ENCODE data around the gene UBE2F.
"Not testable (repeated sequence)": the region's sequence is repeated elsewhere in the genome, so short reads cannot be mapped to it uniquely, and the experiment has no call there.

UBE2F gene

DNA sequence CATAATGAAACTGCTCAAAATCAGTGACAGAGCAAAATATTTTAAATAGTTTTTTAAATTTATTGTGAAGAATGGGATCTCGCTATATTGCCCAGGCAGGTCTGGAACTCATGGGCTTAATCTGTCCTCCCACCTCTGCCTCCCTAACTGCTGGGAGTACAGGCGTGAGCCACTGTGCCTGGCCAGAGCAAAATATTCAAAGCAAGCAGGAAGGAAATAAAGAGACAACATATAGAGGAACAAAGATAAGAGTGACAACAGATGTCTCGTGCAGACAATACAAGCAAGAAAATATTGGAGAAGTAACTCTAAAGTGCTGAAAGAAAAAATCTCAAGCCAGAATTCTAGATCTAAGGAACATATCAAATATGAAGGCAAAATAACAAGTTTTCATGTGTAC is 89.0 kb downstream of the UBE2F start:
- no peak for DNase-seq

- not testable (repeated sequence) for DNase-seq
These were observed 91.1 kb downstream of the UBE2F start for GRCh38 chr2:238057696-238058575.

DNA sequence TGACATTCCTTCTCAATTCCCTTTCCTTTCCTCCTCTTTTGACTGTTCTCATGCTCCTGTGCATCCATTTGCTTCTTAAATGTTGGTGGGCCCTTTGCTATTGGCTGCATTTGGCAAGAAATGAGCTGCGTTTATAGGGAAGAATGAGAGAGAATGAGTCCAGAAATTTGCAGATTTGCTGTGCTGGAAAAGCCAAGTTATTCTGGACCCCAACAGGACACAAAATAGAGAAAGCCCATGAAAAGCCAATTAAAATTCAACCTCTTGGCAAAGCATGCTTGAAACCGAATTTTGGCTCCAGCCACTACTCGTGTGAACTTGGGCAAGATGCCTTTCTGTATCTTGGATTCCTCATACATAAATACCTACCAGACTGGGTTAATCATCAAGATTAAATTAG is 92.7 kb downstream of the UBE2F start:
- no peak for DNase-seq

- peak; percentile 7 for DNase-seq
These were observed 93.3 kb downstream of the UBE2F start for GRCh38 chr2:238060096-238060541.

DNA sequence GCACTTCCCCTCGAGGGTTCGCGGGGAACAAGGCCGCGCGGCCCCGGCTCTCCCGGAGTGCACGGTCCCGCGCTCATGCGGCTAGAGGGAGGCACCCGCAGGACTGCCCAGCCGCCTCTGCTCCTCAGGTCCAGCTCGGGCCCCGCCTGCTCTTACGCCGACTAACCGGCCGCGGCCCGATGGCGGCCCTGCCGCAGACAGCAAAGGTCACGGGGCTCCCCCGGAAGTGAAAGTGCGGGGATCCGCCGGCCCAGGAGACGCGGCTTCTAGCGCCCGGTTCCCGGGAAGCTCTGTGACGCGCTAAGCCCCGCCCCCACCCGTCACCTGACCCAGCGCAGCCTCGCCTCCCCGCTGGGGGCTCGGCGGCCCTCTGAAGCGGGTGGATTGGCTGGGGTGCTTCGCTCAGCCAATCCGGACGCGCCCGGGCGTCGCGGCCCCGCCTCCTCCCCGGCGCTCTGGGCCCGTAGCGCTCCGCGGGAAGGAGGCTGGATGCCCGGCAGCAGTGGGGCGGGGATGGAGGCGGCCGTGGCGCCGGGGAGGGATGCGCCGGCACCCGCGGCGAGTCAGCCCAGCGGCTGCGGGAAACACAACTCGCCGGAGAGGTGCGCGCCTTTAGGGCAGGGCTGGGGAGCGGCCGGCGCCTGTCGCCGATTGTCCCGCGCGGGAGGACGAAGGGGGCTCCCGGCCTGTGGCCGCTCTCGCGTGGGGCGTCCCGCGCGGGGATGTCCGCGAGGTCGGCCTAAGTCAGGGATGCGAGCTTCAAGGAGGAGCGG is 93.9 kb downstream of the UBE2F start, which contains the start of gene SCLY:
Gene SCLY, plus strand, starts transcription at position 460 of the 773 bp plus-strand sequence. Its CDS starts 54 bp downstream, at position 514.
- peak; percentile 98 for DNase-seq

DNA sequence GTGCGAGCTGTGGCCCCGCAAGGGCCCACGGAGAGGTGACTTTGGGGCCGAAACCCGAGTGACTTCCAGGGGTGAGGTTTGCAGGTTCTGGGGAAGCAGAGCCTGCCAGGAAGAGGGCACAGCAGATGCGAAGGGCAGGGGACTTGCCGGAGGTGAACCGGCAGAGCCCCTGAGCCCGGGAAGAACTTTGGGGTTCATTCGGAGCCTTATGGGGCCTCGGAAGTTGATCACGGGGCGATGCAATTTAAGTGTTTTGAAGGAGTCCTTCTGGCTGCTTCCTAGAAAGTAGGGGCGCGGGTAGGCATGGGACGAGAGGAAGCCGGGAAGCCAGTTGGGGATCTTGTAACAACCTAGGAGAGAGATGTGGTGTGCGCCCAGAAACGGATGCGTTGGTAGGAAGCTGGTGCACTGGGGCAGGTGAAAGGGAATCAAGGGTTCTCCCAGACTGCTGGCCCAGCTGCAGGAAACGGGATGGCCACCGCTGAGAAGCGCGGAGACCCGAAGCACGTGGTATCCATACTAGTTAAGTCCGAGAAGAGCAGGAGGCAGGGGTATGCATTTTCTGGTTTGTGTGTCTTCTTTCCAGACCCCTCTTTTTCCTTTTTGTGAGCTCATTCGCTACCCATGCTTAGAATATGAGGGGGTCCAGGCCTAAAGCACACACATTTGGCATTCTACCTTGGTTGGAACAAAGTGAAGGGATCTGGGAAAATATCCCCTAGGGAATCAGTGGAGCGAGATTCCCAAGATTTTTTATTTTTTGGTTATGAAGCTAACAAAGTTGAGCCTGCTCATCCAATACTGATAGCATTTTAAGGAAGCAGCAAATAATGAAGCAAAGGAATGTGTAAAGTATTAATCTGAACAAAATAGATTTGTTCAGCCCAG is 94.7 kb downstream of the UBE2F start:
- DNase-seq = peak; percentile 32

DNA sequence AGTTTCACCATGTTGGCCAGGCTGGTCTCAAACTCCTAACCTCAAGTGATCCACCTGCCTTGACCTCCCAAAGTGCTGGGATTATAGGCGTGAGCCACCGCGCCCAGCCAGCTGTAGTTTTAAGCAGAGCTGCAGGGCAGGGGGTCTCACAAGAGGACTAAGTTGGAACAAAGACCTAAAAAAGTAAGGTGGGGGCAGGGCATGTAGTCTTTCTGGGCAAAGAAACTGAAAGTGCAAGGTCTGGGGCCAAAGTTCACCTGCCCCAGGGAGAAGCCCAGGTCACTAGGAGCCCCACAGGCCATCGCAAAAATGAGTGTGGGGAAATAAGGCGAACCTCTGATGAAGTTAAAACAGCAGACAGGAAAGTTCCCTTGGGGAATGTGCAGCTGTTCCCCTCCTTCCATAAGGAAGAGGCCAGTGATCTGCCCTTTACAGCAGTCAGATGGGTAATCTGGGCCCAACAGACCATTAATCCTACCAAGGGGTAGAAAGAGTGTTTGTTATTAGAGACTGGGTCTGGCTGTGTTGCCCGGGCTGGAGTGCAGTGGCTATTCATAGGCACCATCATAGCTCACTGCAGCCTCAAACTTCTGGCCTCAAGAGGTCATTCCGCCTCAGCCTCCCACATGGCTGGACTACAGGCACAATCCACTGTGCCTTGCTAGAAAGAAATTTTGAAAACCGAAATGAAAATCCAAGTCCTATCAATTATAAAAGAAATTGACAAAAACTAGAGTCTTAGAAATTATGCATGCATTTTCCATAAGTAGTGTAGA is 96.8 kb downstream of the UBE2F start:
- DNase-seq = no peak

DNA sequence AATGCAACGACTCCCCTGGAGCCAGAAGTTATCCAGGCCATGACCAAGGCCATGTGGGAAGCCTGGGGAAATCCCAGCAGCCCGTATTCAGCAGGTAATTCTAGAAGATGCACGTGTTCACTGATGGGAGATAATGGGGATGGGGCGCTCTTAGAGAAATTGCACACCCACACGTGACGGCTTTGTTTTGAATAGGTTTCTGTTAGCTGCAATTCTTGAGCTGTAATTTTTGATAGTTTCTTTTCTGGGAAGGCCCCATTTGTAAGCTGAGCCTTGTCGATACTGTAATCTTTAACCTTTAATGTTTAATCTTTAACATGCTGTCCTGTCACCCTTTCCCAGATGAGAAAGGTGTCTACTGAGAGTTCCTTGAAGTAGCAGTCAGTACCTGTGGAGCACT is 97.6 kb downstream of the UBE2F start:
- no peak for DNase-seq

DNA sequence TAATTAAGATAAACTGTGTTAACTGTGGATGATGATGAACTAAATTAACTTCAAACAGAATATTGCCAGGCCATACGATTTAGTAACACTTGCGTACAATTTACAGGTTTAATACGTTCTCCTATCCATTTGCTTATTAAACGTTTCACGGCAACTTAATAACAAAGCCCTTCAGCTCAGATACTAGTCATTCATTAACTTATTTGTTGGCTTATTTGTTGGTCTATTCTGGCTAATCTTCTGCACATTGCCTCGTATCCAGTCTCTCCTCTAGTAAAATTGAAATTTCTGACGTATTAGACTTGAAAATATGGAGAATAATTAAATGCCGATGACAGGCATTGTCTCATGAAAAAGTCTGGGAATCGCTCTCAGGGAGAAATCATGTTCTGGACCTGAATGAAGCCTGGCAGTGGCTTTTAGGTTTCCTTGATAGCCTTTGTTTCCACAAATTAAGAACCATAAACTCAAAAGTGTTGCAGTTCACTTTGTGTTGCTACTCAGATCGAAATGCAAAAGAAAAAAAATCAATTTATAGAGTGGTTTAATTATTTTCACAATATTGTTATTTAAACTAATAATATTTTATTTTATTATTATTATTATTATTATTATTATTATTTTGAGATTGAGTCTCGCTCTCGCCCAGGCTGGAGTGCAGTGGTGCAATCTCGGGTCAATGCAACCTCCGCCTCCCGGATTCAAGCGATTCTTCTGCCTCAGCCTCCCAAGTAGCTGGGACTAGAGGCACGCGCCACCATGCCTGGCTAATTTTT is 98.4 kb downstream of the UBE2F start:
- DNase-seq = no peak

GRCh38 chr2:238066218-238066617 is 99.4 kb downstream of the UBE2F start:
- no peak for DNase-seq

DNA sequence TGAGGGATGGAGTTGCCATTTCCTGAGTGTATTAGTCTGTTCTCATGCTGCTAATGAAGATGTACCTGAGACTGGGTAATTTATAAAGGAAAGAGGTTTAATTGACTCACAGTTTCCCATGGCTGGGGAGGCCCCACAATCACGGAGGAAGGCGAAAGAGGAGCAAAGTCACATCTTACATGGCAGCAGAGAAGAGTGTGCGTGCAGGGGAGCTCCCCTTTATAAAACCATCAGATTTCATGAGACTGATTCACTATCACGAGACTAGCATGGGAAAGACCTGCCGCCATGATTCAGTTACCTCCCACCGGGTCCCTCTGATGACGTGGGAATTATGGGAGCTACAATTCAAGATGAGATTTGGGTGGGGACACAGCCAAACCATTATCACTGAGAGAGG is 99.9 kb downstream of the UBE2F start:
- DNase-seq = not testable (repeated sequence)

- DNase-seq = no peak
These were observed 101.1 kb downstream of the UBE2F start for GRCh38 chr2:238067939-238068338.

GRCh38 chr2:238069021-238069709 is 102.4 kb downstream of the UBE2F start:
- no peak for DNase-seq

GRCh38 chr2:238069877-238070276 is 103.1 kb downstream of the UBE2F start:
- DNase-seq = no peak

DNA sequence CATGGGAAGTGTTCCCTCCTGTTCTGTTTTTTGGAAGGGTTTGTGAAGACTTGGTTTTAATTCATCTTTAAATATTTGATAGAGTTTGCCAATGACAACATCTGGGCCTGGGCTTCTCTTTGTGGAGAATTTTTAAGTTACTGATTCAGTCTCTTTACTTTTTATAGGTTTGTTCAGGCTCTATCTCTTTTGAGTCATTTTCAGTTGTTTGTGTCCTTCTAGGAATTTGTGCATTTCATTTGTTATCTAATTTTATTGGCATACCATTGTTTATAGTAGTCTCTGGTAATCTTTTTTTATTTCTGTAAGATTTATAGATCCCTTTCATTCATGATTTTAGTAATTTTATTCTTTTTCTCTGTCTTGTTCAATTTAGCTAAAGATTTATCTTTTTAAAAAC is 108.6 kb downstream of the UBE2F start:
- no peak for DNase-seq

GRCh38 chr2:238077292-238077691 is 110.5 kb downstream of the UBE2F start:
- DNase-seq = peak; percentile 71

- no peak for DNase-seq
These were observed 113.1 kb downstream of the UBE2F start for GRCh38 chr2:238079874-238080327.

DNA sequence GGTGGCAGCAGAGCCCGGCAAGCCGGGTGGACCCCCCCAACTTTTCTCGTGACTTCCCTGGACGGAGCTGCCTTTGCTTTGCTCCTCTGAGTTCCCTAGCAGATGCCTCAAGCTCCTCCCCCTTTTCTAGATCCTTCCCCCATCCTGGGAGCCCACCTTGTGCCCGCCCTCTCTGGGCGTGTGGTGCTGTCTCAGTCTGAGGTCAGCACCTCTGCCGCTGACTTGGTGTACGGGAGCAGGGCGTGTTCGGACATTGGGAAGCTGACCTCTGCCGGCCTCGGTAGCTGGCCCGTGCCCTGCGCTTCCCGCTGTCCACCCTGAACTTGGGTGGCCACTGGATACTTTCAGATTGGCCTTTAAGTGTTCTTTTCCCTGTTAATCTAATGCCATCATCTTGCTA is 113.7 kb downstream of the UBE2F start:
- DNase-seq = no peak

DNA sequence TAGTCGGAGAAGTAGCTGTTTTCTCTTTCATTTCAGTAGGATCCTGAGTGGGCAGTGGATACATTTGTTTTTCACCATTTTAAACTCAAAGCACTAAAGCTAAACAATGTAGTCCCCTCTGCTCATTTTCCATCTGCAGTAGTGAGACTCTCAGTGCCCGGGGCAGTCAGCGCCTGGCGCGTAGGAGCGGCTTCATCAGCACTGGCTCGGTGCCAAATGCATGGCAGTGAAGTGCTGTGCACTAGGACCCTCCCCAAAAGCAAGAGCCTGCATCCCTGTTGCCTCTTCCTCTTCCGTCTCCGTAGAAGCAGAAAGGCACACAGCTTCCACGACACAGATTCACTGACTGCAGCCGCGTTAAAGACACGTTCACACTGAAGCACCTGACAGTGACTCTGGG is 114.3 kb downstream of the UBE2F start:
- no peak for DNase-seq

- DNase-seq = no peak
These were observed 114.7 kb downstream of the UBE2F start for GRCh38 chr2:238081561-238081960.

All from fibroblast of skin of abdomen (primary cell).